CD4-positive, alpha-beta memory T cell (primary cell): ENCODE data around the gene GJB1. TPM values are rescaled to one million over a fixed set of nuclear protein-coding genes. Genes with fewer than 3 reads are reported as not detected.
"Not testable (repeated sequence)": the region's sequence is repeated elsewhere in the genome, so short reads cannot be mapped to it uniquely, and the experiment has no call there.

ENCODE experiments used
- CTCF ChIA-PET: fragments of 350-600 bp; sonication (Branson Sonifier 250); formaldehyde crosslinking; loops from one replicate; lab custom pipeline; 2021; ENCODE audit warnings: inconsistent platforms; ENCODE audit not compliant: partially characterized antibody; lab: Charles Lee
- POLR2A ChIA-PET: fragments of 350-600 bp; sonication (Branson Sonifier 250); formaldehyde crosslinking; loops from one replicate; lab custom pipeline; 2021; ENCODE audit not compliant: partially characterized antibody; lab: Charles Lee
- DNase-seq, 5 donors: peaks; one replicate each; pipeline versions ENCODE4 v3.0.0 to v3.0.0-alpha.2; 2020 to 2022; ENCODE audit warnings: mixed read lengths in 1 of 5
- H3K27ac ChIP-seq: one replicate; pipeline ENCODE4 v1.7.0; 2013; ENCODE audit warnings: low read depth, low read length
- H3K27me3 ChIP-seq: 2 replicates; pipeline ENCODE4 v1.7.0; 2013; ENCODE audit warnings: mild to moderate bottlenecking, low read length, moderate library complexity; ENCODE audit not compliant: insufficient read depth
- H3K36me3 ChIP-seq: 2 replicates; pipeline ENCODE4 v1.7.0; 2013; ENCODE audit warnings: mild to moderate bottlenecking, low read length, moderate library complexity; ENCODE audit not compliant: insufficient read depth
- H3K4me1 ChIP-seq: 2 replicates; pipeline ENCODE4 v1.7.0; 2013; ENCODE audit warnings: mild to moderate bottlenecking, low read length, moderate library complexity; ENCODE audit not compliant: insufficient read depth
- H3K4me3 ChIP-seq, 2 donors: one replicate each; pipeline ENCODE4 v1.7.0; 2013; ENCODE audit warnings: low read length in 2 of 2, mild to moderate bottlenecking in 1 of 2
- H3K9me3 ChIP-seq, 2 donors: one replicate each; pipeline ENCODE4 v1.7.0; 2013; ENCODE audit warnings: low read length in 2 of 2, control low read depth in 1 of 2; ENCODE audit not compliant: control insufficient read depth in 1 of 2
- H3K27ac Mint-ChIP-seq, 7 donors: one replicate each; pipeline ENCODE4 v1.8.0; 2020 to 2021; ENCODE audit warnings: mixed read lengths in 7 of 7, mild to moderate bottlenecking in 6 of 7, inconsistent platforms in 3 of 7, moderate library complexity in 3 of 7
- H3K27me3 Mint-ChIP-seq, 2 donors: one replicate each; pipeline ENCODE4 v1.8.0; 2020 to 2021; ENCODE audit warnings: mixed read lengths in 2 of 2
- H3K36me3 Mint-ChIP-seq, 2 donors: one replicate each; pipeline ENCODE4 v1.8.0; 2020 to 2021; ENCODE audit warnings: mixed read lengths in 2 of 2, inconsistent platforms in 1 of 2, mild to moderate bottlenecking in 1 of 2
- H3K4me1 Mint-ChIP-seq, 4 donors: one replicate each; pipeline ENCODE4 v1.8.0; 2020 to 2021; ENCODE audit warnings: mixed read lengths in 4 of 4, mild to moderate bottlenecking in 1 of 4
- H3K4me3 Mint-ChIP-seq, 8 donors: one replicate each; pipeline ENCODE4 v1.8.0; 2020 to 2021; ENCODE audit warnings: mixed read lengths in 8 of 8, mild to moderate bottlenecking in 7 of 8, moderate library complexity in 6 of 8, inconsistent platforms in 3 of 8
- H3K9me3 Mint-ChIP-seq, 8 donors: one replicate each; pipeline ENCODE4 v1.8.0; 2020 to 2021; ENCODE audit warnings: mixed read lengths in 8 of 8, mild to moderate bottlenecking in 5 of 8, inconsistent platforms in 3 of 8, moderate library complexity in 1 of 8
- intact Hi-C: fragments of 100-400 bp; cut with micrococcal nuclease; formaldehyde crosslinking; loops from one replicate; pipeline ENCODE4 v1.15.1; 2023
- polyA plus RNA-seq, 2 donors: library from polyadenylated mRNA; unstranded; fragments of 300-500 nt; fragmentation: Illumina TruSeq; gene quantifications; one replicate each; pipeline ENCODE4 v1.2.3, GENCODE V29; 2021
- total RNA-seq, 2 experiments: library from RNA; stranded (reverse); gene quantifications; one replicate each; pipeline ENCODE4 v1.2.3, GENCODE V29; 2021

GJB1 gene
- total and polyA plus RNA-seq, 4 experiments from 2014 or later, result not detected

DNA sequence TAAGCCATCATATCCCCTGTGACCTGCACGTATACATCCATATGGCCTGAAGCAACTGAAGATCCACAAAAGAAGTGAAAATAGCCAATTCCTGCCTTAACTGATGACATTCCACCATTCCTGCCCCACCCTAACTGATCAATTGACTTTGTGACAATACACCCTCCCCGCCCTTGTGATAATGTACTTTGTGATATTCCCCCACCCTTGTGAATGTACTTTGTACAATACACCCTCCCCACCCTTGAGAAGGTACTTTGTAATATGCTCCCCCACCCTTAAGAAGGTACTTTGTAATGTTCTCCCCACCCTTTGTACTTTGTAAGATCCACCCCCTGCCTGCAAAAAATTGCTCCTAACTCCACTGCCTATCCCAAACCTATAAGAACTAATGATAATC lies 49.3 kb downstream of the GJB1 start:
- H3K4me3 Mint-ChIP-seq, DNase-seq, H3K36me3 Mint-ChIP-seq, H3K36me3 ChIP-seq, H3K4me1 Mint-ChIP-seq, H3K27me3 Mint-ChIP-seq, H3K27ac ChIP-seq, H3K9me3 ChIP-seq, H3K4me3 ChIP-seq, H3K9me3 Mint-ChIP-seq, CTCF ChIA-PET, H3K4me1 ChIP-seq, intact Hi-C loops, H3K27ac Mint-ChIP-seq, POLR2A ChIA-PET, H3K27me3 ChIP-seq: not testable (repeated sequence)

Other genes starting within 250 kb of the GJB1 start
- 10 to 100 TPM; 36.7 to 36.9 TPM for gene SNX12, start 154.9 kb upstream of the GJB1 start, total RNA-seq
- 1 to 10 TPM; 3.0 to 4.2 TPM for gene SNX12, start 154.9 kb upstream of the GJB1 start, polyA plus RNA-seq
- 10 to 100 TPM; 41.9 to 42.9 TPM for gene FOXO4, start 127.4 kb upstream of the GJB1 start, total RNA-seq
- gene FOXO4, start 127.4 kb upstream of the GJB1 start, polyA plus RNA-seq, result 1 to 10 TPM in 1 of 2 donors, under 1 TPM in 1; 0.45 to 2.6 TPM
- 10 to 100 TPM; 45.1 to 51.6 TPM for gene CXorf65, start 116.5 kb upstream of the GJB1 start, total RNA-seq
- gene CXorf65, start 116.5 kb upstream of the GJB1 start, polyA plus RNA-seq, result 1 to 10 TPM; 3.1 to 7.4 TPM
- 100 to 1,000 TPM; 378 to 379 TPM for gene IL2RG, start 111.6 kb upstream of the GJB1 start, total RNA-seq
- gene IL2RG, start 111.6 kb upstream of the GJB1 start, polyA plus RNA-seq, result 1,000 to 10,000 TPM; 1,405 to 1,440 TPM
- 10 to 100 TPM; 84.4 to 89.9 TPM for gene MED12, start 104.6 kb upstream of the GJB1 start, total RNA-seq
- 10 to 100 TPM in 1 of 2 donors, 1 to 10 TPM in 1; 3.4 to 18.7 TPM for gene MED12, start 104.6 kb upstream of the GJB1 start, polyA plus RNA-seq
- 1 to 10 TPM; 2.2 to 2.3 TPM for gene NLGN3, start 78.4 kb upstream of the GJB1 start, total RNA-seq
- under 1 TPM; 0.21 to 0.25 TPM for gene NLGN3, start 78.4 kb upstream of the GJB1 start, polyA plus RNA-seq
- gene ZMYM3, start 30.9 kb downstream of the GJB1 start, total RNA-seq, result 10 to 100 TPM; 28.0 to 28.2 TPM
- 1 to 10 TPM; 5.8 to 6.0 TPM for gene ZMYM3, start 30.9 kb downstream of the GJB1 start, polyA plus RNA-seq
- gene NONO, start 60.4 kb downstream of the GJB1 start, total RNA-seq, result 100 to 1,000 TPM; 300 to 314 TPM
- 100 to 1,000 TPM; 163 to 182 TPM for gene NONO, start 60.4 kb downstream of the GJB1 start, polyA plus RNA-seq
- 1 to 10 TPM; 3.5 TPM for gene ITGB1BP2, start 78.5 kb downstream of the GJB1 start, total RNA-seq
- not detected for gene ITGB1BP2, start 78.5 kb downstream of the GJB1 start, polyA plus RNA-seq
- gene TAF1, start 143.1 kb downstream of the GJB1 start, total RNA-seq, result 10 to 100 TPM; 73.6 to 81.8 TPM
- 10 to 100 TPM in 1 of 2 donors, 1 to 10 TPM in 1; 2.5 to 11.7 TPM for gene TAF1, start 143.1 kb downstream of the GJB1 start, polyA plus RNA-seq